GM18868 (cell line): Measurements from ENCODE around the gene HDAC7.

Experiments
- ATAC-seq: cut with Tn5 transposase; IDR thresholded peaks from one replicate; pipeline ENCODE4 v1.9.1; 2021; ENCODE audit warnings: mild to moderate bottlenecking, moderate library complexity; ENCODE audit not compliant: unreplicated experiment

HDAC7 gene

DNA sequence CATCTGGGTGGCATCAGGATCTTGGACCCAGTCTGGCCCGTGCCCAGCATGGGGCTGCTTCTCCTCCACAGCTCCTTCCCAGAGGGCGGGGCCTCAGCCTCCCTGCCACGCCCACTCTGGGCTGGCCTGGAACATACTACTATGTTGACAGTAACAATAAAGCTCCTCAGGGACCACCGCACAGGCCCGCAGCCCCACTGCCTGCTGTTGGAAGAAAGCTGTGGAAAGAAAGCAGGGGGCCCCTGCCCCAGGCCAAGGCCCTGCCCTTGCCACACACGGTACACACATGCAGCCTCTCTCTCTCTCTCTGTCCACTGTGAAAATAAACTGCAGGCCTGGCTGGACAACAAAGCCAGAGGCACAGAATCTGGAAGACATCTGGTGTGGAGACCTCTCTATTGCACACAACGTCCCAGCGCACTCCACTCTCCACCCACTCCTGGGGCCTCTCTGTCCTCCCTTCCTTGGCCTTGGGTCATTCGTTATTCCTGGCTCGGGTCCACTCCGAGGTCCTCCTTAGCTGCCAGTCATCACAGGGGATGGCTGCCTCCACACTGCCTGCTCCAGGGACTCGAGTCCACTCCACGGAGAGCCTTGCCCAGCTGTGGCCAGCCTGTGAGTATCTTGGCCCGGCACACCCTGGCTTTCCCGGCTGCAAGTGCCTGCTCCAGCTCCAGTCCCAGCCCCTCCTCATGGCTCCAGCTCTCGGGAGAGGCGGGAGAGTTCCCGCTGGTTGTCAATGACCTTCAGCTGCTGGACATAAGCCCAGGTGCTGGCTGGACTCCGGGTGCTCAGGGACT lies 82.6 kb downstream of the HDAC7 start:
- ATAC-seq, result no peak

DNA sequence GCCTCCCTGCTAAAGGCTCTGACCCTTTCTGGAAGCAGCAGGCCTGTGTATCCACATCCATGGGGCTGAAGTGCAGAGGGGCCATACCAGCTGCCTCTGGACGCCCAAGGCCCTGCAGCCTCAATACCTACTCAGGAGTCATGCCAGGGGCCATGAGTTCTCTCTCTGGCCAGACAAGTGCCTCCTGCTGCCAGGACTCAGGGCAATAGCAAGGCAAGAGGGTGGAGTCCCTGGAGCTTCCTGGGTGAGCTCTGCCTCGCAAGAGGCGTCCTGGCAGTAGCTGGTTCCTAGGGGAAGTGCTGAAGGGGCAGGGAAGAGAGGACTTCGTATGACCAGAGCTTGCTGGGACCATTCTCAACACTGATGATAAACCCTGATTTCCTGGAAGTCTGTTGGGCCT lies 83.5 kb downstream of the HDAC7 start:
- ATAC-seq, result no peak

DNA sequence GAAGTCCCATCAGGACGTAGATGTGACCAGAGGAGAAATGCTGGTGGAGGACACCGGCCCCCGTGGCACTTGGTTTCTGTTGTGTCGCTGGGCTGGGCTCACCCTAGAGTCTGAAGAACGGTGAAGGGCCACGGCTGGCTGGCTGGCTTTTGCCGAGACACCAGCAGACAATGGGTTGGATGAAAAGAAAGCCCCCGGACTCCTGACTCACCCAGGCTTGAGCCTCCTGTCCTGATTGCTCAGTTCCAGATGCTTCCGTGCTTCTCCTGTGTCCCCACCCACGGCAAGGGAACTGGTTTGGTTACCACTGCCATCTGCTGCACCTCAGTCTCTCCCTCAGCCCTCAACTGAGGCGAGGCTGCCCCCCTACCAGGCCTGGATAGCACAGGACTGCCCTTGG lies 84.1 kb downstream of the HDAC7 start:
- ATAC-seq, result no peak

DNA sequence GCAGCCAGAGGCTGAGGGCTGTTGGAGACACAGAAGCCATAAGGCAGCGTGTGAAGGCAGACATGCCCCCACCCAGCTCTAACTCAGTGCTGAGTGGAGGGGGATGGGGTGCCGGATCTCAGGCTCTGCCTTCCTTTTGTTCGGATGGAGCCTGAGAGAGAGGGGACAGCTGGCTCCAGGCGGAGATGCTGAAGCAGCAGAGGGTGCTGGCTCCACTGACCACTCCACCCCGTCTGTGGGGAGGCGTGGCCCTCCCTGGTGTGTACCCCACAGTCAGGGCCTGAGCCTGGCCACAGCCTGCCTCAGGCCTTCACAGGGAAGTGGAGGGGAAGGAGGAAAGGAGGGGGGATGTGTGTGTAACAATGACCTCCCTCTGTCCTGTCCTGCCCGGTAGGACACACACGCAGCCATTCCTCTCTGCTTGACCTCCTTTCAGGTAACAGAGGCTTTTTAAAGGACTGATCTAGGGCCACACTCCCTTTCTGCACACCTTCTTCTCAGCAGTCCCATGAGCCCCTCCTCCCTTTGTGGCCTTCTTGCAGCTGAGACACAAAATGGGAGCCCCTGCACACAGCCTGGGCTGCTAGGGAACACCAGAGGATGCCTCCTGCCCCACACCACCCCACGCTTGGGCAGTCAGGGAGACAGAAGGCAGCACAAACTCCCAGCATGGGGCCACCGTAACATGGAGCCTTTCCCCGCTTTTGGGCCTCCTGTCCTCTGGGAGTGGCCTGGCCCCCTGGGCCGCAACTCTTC lies 84.8 kb downstream of the HDAC7 start:
- ATAC-seq, result no peak

DNA sequence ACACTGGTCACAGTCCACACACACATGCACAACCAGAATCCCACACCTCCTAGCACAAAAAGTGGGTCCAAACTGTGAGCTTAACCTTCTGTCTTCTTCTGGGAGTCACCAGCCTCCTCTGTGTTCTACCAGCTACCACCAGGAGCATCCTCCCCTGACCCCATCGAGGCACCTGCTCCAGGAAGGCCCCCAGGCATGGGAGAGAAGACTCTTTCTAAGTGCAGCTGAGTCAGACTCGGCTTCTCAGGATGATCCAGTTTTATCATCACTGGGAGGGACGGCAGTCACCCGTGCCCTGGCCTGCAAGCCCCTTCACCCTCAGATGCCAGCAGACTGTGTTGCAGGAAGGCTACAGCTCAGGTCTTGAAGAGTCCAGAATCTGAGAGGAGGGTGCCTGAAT lies 86.6 kb downstream of the HDAC7 start:
- ATAC-seq, result no peak
